Stomach (tissue), 9 donors: ENCODE results near the gene SLC2A4. TPM values are rescaled to one million over a fixed set of nuclear protein-coding genes. Genes with fewer than 3 reads are reported as not detected.

Experiments
- DNase-seq, 2 donors: peaks; one replicate each; pipeline versions ENCODE4 v3.0.0 to v3.0.0-alpha.2; 2013 to 2019
- H3K27ac ChIP-seq, 5 donors: fragments of 200-600 bp in 4 of 5; sonication (generic) in 4 of 5; one replicate each; pipeline ENCODE4 v1.5.1; 2013 to 2019; ENCODE audit warnings: mild to moderate bottlenecking in 1 of 5, moderate library complexity in 1 of 5
- H3K27me3 ChIP-seq, 3 donors: fragments of 200-600 bp; sonication (generic); one replicate each; pipeline ENCODE4 v1.5.1; 2017 to 2019; ENCODE audit warnings: mixed run types in 1 of 3
- H3K36me3 ChIP-seq, 4 donors: fragments of 200-600 bp; sonication (generic); 1 replicate in 3 of 4; 2 replicates in 1 of 4; pipeline ENCODE4 v1.5.1; 2016 to 2019
- H3K4me1 ChIP-seq, 4 donors: fragments of 200-600 bp; sonication (generic); one replicate each; pipeline ENCODE4 v1.5.1; 2016 to 2019
- H3K4me3 ChIP-seq, 4 donors: fragments of 200-600 bp; sonication (generic) in 3 of 4; one replicate each; pipeline ENCODE4 v1.5.1; 2016 to 2019; ENCODE audit warnings: mild to moderate bottlenecking in 1 of 4
- H3K9me3 ChIP-seq, 4 donors: fragments of 200-600 bp; sonication (generic); one replicate each; pipeline ENCODE4 v1.5.1; 2016 to 2019
- EP300 ChIP-seq: sonication (generic); formaldehyde crosslinking; IDR thresholded peaks from one replicate; pipeline ENCODE4 v1.6.1; 2017; ENCODE audit warnings: antibody characterized with exemption
- POLR2A ChIP-seq, 4 donors: fragments of 450-650 bp; IDR thresholded peaks; one replicate each; pipeline ENCODE4 v1.6.1; 2016; ENCODE audit warnings: antibody characterized with exemption in 4 of 4, control low read depth in 2 of 4, mild to moderate bottlenecking in 1 of 4, moderate library complexity in 1 of 4
- POLR2AphosphoS5 ChIP-seq, 3 donors: sonication (generic); formaldehyde crosslinking; IDR thresholded peaks; one replicate each; pipeline ENCODE4 v1.6.1; 2016; ENCODE audit warnings: antibody characterized with exemption in 3 of 3
- whole genome bisulfite sequencing, 5 donors: extraction: QIAGEN DNeasy Blood & Tissue Kit in 3 of 5; methylation state at CpG; one replicate each; pipeline versions ENCODE4 v1.1.5 to v1.1.7; 2013 to 2018; 5-methylcytosine and 5-hydroxymethylcytosine counted together
- intact Hi-C: fragments of 100-400 bp; cut with DNase I; formaldehyde crosslinking; loops from one replicate; pipeline ENCODE4 v1.15.1; 2023; ENCODE audit warnings: low total_unique reads
- polyA plus RNA-seq, 3 donors: library from polyadenylated mRNA; stranded (reverse); fragments of 200-250 nt; gene quantifications; one replicate each; pipeline ENCODE4 v1.2.3, GENCODE V29; 2013
- total RNA-seq, 5 donors: library from RNA; depleted of rRNA; stranded (reverse); fragments of >200 nt; gene quantifications; one replicate each; pipeline versions ENCODE4 v1.1.0 to v1.2.3, GENCODE V29; 2014 to 2016
- TF ChIP-seq, protein P1 (sequence below), 7 experiments: fragments of 450-650 bp in 4 of 7; fragments of 200-600 bp in 3 of 7; sonication (generic) in 3 of 7; IDR thresholded peaks; one replicate each; pipeline ENCODE4 v1.5.1; 2016 to 2019; ENCODE audit warnings: antibody characterized with exemption in 7 of 7, control low read depth in 2 of 7, mild to moderate bottlenecking in 1 of 7
- donor health status: healthy with polysubstance abuse.
- donor health status: Bipolar disorder and iron deficiency.
- donor health status: healthy.

Gene SLC2A4
- total and polyA plus RNA-seq, 8 donors = 0.92 to 26.6 (median 5.6) TPM

DNA sequence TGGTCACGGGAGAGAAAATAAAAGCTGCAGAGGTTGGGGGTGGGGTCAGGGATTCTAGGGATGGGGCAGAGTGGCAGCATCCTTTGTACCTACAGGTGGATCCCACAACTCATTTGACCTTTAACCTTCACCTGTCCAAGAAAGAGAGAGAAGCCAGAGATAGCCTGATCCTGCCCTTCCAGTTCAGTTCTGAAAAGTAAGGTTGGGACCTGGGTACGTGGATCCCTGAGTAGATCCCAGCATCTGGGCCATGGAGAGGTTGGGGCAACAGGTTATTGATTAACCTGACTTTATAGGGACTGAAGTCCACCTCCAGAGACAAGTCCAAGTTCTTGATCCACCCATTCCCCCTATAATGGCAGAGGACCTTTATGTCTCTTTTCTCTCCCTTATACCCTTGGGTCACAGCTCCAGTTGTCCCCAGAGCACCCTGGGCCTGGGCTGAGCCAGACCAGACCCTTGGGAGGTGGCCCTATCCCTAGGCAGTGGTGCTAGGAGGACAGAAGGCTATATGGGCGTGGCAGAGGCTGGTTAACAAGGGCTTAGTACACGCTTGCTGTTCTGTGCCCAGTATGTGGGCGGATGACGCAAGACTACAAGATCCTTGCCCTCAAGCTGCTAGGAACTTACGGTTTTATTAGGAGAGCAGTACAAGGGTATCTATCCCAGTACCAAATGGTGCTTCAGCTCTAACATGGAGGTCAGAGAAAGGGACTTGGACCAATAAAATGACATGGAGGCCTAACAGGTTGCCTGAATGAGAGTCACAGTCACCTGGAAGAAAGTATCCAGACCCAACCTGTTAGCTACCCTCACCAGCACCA is 22.6 kb upstream of the SLC2A4 start:
- H3K4me1 ChIP-seq = peaks cover 31 to 53% (median 36%) of the 10 kb centered on the region in 4 donors
- peak in 1 of 2 donors; percentile 60 for DNase-seq
- H3K4me3 ChIP-seq = no peak overlapping the region
- TF ChIP-seq EP300 (no peak), POLR2AphosphoS5 (IDR thresholded peaks at IDR 0.05) (no peak), POLR2A (IDR thresholded peaks at IDR 0.05) (no peak)
- TF ChIP-seq, protein P1, sequence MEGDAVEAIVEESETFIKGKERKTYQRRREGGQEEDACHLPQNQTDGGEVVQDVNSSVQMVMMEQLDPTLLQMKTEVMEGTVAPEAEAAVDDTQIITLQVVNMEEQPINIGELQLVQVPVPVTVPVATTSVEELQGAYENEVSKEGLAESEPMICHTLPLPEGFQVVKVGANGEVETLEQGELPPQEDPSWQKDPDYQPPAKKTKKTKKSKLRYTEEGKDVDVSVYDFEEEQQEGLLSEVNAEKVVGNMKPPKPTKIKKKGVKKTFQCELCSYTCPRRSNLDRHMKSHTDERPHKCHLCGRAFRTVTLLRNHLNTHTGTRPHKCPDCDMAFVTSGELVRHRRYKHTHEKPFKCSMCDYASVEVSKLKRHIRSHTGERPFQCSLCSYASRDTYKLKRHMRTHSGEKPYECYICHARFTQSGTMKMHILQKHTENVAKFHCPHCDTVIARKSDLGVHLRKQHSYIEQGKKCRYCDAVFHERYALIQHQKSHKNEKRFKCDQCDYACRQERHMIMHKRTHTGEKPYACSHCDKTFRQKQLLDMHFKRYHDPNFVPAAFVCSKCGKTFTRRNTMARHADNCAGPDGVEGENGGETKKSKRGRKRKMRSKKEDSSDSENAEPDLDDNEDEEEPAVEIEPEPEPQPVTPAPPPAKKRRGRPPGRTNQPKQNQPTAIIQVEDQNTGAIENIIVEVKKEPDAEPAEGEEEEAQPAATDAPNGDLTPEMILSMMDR (IDR thresholded peaks at IDR 0.05) = no peak
- no peak overlapping the region for H3K27ac ChIP-seq
- H3K36me3 ChIP-seq = peaks cover 30 to 62% (median 59%) of the 10 kb centered on the region in 4 donors
- no peaks in the 10 kb centered on the region for H3K9me3 ChIP-seq
- 69 to 87% (median 85%) methylated on average over 6 to 7 of the region's 7 CpGs for WGBS, 5 donors
- peaks cover 10 to 40% (median 37%) of the 10 kb centered on the region in 3 donors for H3K27me3 ChIP-seq
- intact Hi-C loops = no loop called here

DNA sequence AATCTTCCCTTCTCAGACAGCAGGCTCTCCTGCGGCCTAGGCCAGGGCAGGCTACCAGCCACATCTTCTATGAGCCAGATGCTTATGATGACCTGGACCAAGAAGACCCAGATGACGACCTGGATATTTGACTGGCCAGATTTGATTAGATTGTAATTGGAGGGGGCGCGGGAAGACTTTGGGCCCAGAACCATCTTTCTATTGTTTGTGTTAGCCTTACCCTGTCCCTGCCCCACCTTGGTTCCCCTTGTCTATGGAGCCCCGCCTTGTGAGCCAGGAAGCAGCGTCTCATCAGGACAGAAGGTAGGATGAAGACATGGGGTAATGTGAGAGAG is 22.0 kb upstream of the SLC2A4 start:
- H3K9me3 ChIP-seq = no peaks in the 10 kb centered on the region
- peaks cover 30 to 56% (median 54%) of the 10 kb centered on the region in 4 donors for H3K36me3 ChIP-seq
- H3K27ac ChIP-seq = no peak overlapping the region
- intact Hi-C loops = no loop called here
- no peak overlapping the region for H3K4me3 ChIP-seq
- H3K4me1 ChIP-seq = peaks cover 31 to 51% (median 39%) of the 10 kb centered on the region in 4 donors
- no peak for DNase-seq
- H3K27me3 ChIP-seq = peaks cover 10 to 46% (median 43%) of the 10 kb centered on the region in 3 donors
- WGBS, 5 donors = 90 to 99% (median 95%) methylated on average over 6 of the region's 6 CpGs
- no peak for TF ChIP-seq EP300

DNA sequence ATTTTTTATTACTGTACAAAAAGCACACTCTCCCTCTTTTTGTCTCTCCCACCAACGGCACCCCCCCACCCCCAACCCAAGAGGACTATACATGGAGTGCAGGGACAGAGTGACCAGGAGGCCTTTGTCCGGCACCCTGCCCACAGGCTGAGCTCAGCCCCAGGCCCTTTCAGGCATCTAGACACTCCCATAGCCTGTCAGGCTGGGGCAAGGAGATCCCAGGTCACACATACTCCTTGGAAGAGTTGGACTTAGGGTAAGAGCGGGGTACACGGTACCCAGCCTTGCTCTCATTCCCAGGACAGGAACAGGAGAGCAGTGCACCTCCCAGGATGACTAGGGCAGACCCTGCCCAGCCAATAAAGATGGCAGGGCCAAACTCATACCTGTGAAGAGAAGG is 21.4 kb upstream of the SLC2A4 start:
- H3K36me3 ChIP-seq = peaks cover 25 to 50% (median 47%) of the 10 kb centered on the region in 4 donors
- WGBS, 5 donors = 70 to 91% (median 79%) methylated on average over 2 to 4 of the region's 4 CpGs
- TF ChIP-seq, protein P1 (IDR thresholded peaks at IDR 0.05) = no peak
- no peak for TF ChIP-seq POLR2AphosphoS5 (IDR thresholded peaks at IDR 0.05)
- TF ChIP-seq EP300 = no peak
- H3K27ac ChIP-seq = no peak overlapping the region
- DNase-seq = no peak
- intact Hi-C loops = no loop called here
- no peaks in the 10 kb centered on the region for H3K9me3 ChIP-seq
- H3K27me3 ChIP-seq = peaks cover 10 to 52% (median 46%) of the 10 kb centered on the region in 3 donors
- no peak overlapping the region for H3K4me3 ChIP-seq
- peaks cover 31 to 51% (median 40%) of the 10 kb centered on the region in 4 donors for H3K4me1 ChIP-seq

DNA sequence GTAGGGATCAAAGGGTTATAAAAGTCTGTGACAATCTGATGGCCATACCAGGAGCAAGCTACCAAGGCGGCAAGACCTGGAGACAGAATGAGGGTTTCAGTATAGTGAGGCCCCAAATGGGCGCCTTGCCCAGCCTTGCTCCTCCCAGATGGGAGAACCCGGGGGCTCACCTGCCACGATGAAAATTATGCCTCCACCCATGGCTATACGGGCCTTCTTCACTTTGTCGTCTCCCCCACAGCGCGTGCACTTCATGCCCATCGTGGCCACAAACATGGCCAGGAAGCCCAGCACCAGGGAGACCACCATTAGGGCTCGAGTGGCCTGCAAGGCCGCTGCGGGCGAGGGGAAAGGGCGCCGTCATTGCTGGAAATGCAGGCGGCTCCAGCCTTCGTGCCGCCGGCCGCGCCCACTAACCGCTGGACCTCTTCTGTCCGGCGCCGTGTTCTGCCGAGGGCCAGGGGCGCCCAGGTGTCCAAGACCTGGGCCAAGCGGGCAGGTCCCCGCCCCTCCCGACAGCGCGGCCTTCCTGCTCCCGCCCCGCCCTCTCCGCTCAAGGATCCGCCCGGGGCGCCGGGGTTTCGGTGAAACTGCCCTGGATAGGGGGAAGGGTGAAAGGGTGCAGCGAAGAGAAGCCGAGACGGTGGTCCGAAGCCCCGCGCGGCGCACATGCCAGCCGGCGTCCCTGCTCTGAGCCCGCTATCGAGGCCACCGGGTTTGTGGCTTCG is 20.7 kb upstream of the SLC2A4 start:
- Histone ChIP-seq H3K27ac (peak overlapping the region in 4 of 5 donors; percentile 36 to 73 (median 59)), H3K27me3 (peaks cover 10 to 59% (median 46%) of the 10 kb centered on the region in 3 donors), H3K36me3 (peaks cover 21 to 43% (median 41%) of the 10 kb centered on the region in 4 donors), H3K4me1 (peaks cover 31 to 51% (median 40%) of the 10 kb centered on the region in 4 donors), H3K9me3 (no peaks in the 10 kb centered on the region), H3K4me3 (peak overlapping the region; percentile 41 to 60 (median 46))
- intact Hi-C loops = no loop called here
- TF ChIP-seq, protein P1 (IDR thresholded peaks at IDR 0.05) = no peak
- TF ChIP-seq EP300 (no peak), POLR2A (IDR thresholded peaks at IDR 0.05) (no peak), POLR2AphosphoS5 (IDR thresholded peaks at IDR 0.05) (no peak)
- WGBS, 5 donors = 3 to 8% (median 6%) methylated on average over 34 to 54 of the region's 54 CpGs
- peak; percentile 47 to 85 for DNase-seq
